GM12878 (cell line): ENCODE measurements around the gene VAV2. TPM values are rescaled to one million over a fixed set of nuclear protein-coding genes. Genes with fewer than 3 reads are reported as not detected.

Source experiments
- ATAC-seq: fragments of 200-7000 bp; cut with Tn5 transposase; 3 replicates; pipeline ENCODE4 v1.9.1; 2020; ENCODE audit warnings: mild to moderate bottlenecking, moderate library complexity
- BruUV-seq: library from RNA; stranded (reverse); fragments of 400-500 nt; replicated peaks from 2 replicates; lab custom pipeline; 2021; lab: Mats Ljungman, UMichigan
- CTCF ChIA-PET: fragments of 300-600 bp; sonication (Branson Sonifier 250); formaldehyde crosslinking; extraction: SDS; loops from one replicate; lab custom pipeline; 2021; ENCODE audit warnings: inconsistent platforms; lab: Yijun Ruan, JAX
- POLR2A ChIA-PET: fragments of 350-600 bp; formaldehyde crosslinking; extraction: SDS; loops from one replicate; lab custom pipeline; 2021; ENCODE audit warnings: inconsistent platforms; lab: Charles Lee
- RAD21 ChIA-PET: fragments of 300-600 bp; sonication (Branson Sonifier 250); formaldehyde crosslinking; loops from one replicate; lab custom pipeline; 2023; ENCODE audit warnings: antibody characterized with exemption; ENCODE audit not compliant: unreplicated experiment; lab: Charles Lee
- SMC1A ChIA-PET: fragments of 300-600 bp; sonication (Branson Sonifier 250); formaldehyde crosslinking; loops from one replicate; lab custom pipeline; 2023; ENCODE audit not compliant: unreplicated experiment, uncharacterized antibody; lab: Charles Lee
- DNase-seq: peaks from one replicate; pipeline ENCODE4 v3.0.0-alpha.2; 2011; ENCODE audit warnings: low read depth, low spot score
- FAIRE-seq: peaks from 3 replicates; lab custom pipeline; 2011; peaks lifted over from hg19 to GRCh38; lab: Jason Lieb, UNC
- H2AFZ ChIP-seq: 2 replicates; pipeline ENCODE4 v1.6.0; 2011; ENCODE audit warnings: low read depth, low read length, control low read depth; ENCODE audit not compliant: control insufficient read depth
- H3K27ac ChIP-seq: 2 replicates; pipeline ENCODE4 v1.5.1; 2011; ENCODE audit warnings: control low read depth; ENCODE audit not compliant: control insufficient read depth, insufficient read depth
- H3K27me3 ChIP-seq, 2 experiments: replicated peaks in 1 of 2; 2 replicates each; pipeline versions ENCODE4 v1.6.0 to v1.6.1; 2011; ENCODE audit warnings: low read length in 1 of 2; ENCODE audit not compliant: control insufficient read depth in 2 of 2, insufficient read depth in 2 of 2
- H3K36me3 ChIP-seq, 2 experiments: 2 replicates each; pipeline ENCODE4 v1.5.1; 2011; ENCODE audit warnings: low read length in 1 of 2; ENCODE audit not compliant: control insufficient read depth in 2 of 2, insufficient read depth in 2 of 2
- H3K4me1 ChIP-seq: 2 replicates; pipeline ENCODE4 v1.6.1; 2011; ENCODE audit warnings: mild to moderate bottlenecking, low read length, moderate library complexity, mixed read lengths; ENCODE audit not compliant: control insufficient read depth, insufficient read depth
- H3K4me2 ChIP-seq: 2 replicates; pipeline ENCODE4 v1.6.0; 2011; ENCODE audit warnings: control low read depth; ENCODE audit not compliant: control insufficient read depth, insufficient read depth
- H3K4me3 ChIP-seq: fragments of 200-600 bp; sonication (generic); 2 replicates; pipeline ENCODE4 v1.5.1; 2016
- H3K79me2 ChIP-seq: 2 replicates; pipeline ENCODE4 v1.6.0; 2011; ENCODE audit warnings: low read length; ENCODE audit not compliant: control insufficient read depth, insufficient read depth
- H3K9ac ChIP-seq: 2 replicates; pipeline ENCODE4 v1.8.0; 2011; ENCODE audit warnings: low read length, control low read depth, mixed read lengths; ENCODE audit not compliant: control insufficient read depth, insufficient read depth
- H3K9me3 ChIP-seq: replicated peaks from 3 replicates; pipeline ENCODE4 v1.5.1; 2011; ENCODE audit warnings: mild to moderate bottlenecking, low read length; ENCODE audit not compliant: control insufficient read depth, insufficient read depth
- H4K20me1 ChIP-seq: 2 replicates; pipeline ENCODE4 v1.6.0; 2011; ENCODE audit not compliant: control insufficient read depth, insufficient read depth
- ATF7 ChIP-seq: fragments of 450-650 bp; IDR thresholded peaks from 2 replicates; pipeline ENCODE4 v1.6.1; 2016; ENCODE audit warnings: low read depth, mild to moderate bottlenecking
- CBX3 ChIP-seq: fragments of 200-600 bp; sonication (generic); IDR thresholded peaks from 2 replicates; pipeline ENCODE4 v1.6.1; 2016; ENCODE audit warnings: low read depth, borderline replicate concordance
- CHD2 ChIP-seq: IDR thresholded peaks from 2 replicates; pipeline ENCODE4 v1.6.1; 2011; ENCODE audit warnings: low read depth, low read length, improper control_type of control experiment, borderline replicate concordance
- ESRRA ChIP-seq: IDR thresholded peaks from 2 replicates; pipeline ENCODE4 v1.6.1; 2012; ENCODE audit warnings: mild to moderate bottlenecking, low read length, improper control_type of control experiment
- HCFC1 ChIP-seq: fragments of 150-350 bp; IDR thresholded peaks from 2 replicates; pipeline ENCODE4 v1.6.1; 2014; ENCODE audit warnings: low read length
- HDAC2 ChIP-seq: fragments of 200-600 bp; sonication (generic); IDR thresholded peaks from 2 replicates; pipeline ENCODE4 v1.6.1; 2017
- KAT2A ChIP-seq: conservative IDR thresholded peaks from 2 replicates; pipeline ENCODE4 v1.6.1; 2011; ENCODE audit warnings: low read depth, low read length; ENCODE audit not compliant: control insufficient read depth
- PAX8 ChIP-seq: fragments of 450-650 bp; IDR thresholded peaks from 2 replicates; pipeline ENCODE4 v1.6.1; 2017; ENCODE audit warnings: mild to moderate bottlenecking, moderate library complexity
- RBBP5 ChIP-seq: fragments of 200-600 bp; sonication (generic); conservative IDR thresholded peaks from 2 replicates; pipeline ENCODE4 v1.6.1; 2016
- RELA ChIP-seq: fragments of 450-650 bp; IDR thresholded peaks from 2 replicates; pipeline ENCODE4 v1.8.0; 2014; ENCODE audit warnings: borderline replicate concordance; ENCODE audit not compliant: partially characterized antibody
- SIN3A ChIP-seq: IDR thresholded peaks from 2 replicates; pipeline ENCODE4 v1.6.1; 2012; ENCODE audit warnings: low read depth, low read length, improper control_type of control experiment
- SRF ChIP-seq, 2 experiments: IDR thresholded peaks; 2 replicates each; pipeline ENCODE4 v1.6.1; 2011; ENCODE audit warnings: low read depth in 2 of 2, low read length in 2 of 2, mild to moderate bottlenecking in 1 of 2, moderate library complexity in 1 of 2
- TCF7 ChIP-seq: IDR thresholded peaks from 2 replicates; pipeline ENCODE4 v1.6.1; 2014; ENCODE audit warnings: antibody characterized with exemption, borderline replicate concordance
- ZSCAN29 ChIP-seq: fragments of 450-650 bp; IDR thresholded peaks from 2 replicates; pipeline ENCODE4 v1.6.1; 2017; ENCODE audit warnings: mild to moderate bottlenecking, moderate library complexity
- WGBS: methylation state at CpG from one replicate; pipeline ENCODE4 v1.1.6; 2016; ENCODE audit warnings: low lambda C conversion rate; ENCODE audit not compliant: insufficient replicate concordance, insufficient coverage; ENCODE audit errors: missing lambda C conversion rate; 5-methylcytosine and 5-hydroxymethylcytosine counted together
- in situ Hi-C: fragments of 300-500 bp; cut with MboI; formaldehyde crosslinking; loops from 9 replicates; pipeline ENCODE4 v1.14.3; 2018; ENCODE audit warnings: mixed read lengths
- intact Hi-C: fragments of 100-400 bp; cut with micrococcal nuclease; formaldehyde crosslinking; loops from one replicate; pipeline ENCODE4 v1.14.2; 2022; ENCODE audit not compliant: unreplicated experiment
- polyA plus RNA-seq, 11 experiments: library from polyadenylated mRNA; depleted of rRNA in 4 of 11; unstranded in 6 of 11; stranded (reverse) in 5 of 11; fragments of >200 nt; fragmentation: Nextera tagmentation in 4 of 11; fragmentation: Illumina TruSeq in 1 of 11; extraction: Ambion mirVana in 4 of 11; extraction: Trizol in 1 of 11; gene quantifications; 1 replicate in 1 of 11; 2 replicates in 10 of 11; pipeline versions ENCODE4 v1.2.1 to v1.2.3, GENCODE V29; 2011 to 2016; ENCODE audit warnings: inconsistent platforms in 2 of 11, missing spikeins in 2 of 11, low read depth in 1 of 11
- total RNA-seq, 4 experiments: library from RNA; depleted of rRNA in 3 of 4; stranded (reverse); fragments of >200 nt in 3 of 4; fragmentation: Illumina TruSeq in 1 of 4; extraction: Trizol in 1 of 4; gene quantifications; 2 replicates each; pipeline versions ENCODE4 v1.2.1 to v1.2.3, GENCODE V29; 2013 to 2021
- TF ChIP-seq, protein P1 (sequence below): IDR thresholded peaks from 2 replicates; pipeline ENCODE4 v1.6.1; 2011; ENCODE audit warnings: mild to moderate bottlenecking, low read depth, low read length, moderate library complexity; ENCODE audit not compliant: insufficient replicate concordance

The VAV2 gene
- total and polyA plus RNA-seq, 10 of the 15 experiments (the other 5 are each of a cell fraction or from before 2014, with no cell fraction given), result 0.13 to 43.9 (median 16.9) TPM

DNA sequence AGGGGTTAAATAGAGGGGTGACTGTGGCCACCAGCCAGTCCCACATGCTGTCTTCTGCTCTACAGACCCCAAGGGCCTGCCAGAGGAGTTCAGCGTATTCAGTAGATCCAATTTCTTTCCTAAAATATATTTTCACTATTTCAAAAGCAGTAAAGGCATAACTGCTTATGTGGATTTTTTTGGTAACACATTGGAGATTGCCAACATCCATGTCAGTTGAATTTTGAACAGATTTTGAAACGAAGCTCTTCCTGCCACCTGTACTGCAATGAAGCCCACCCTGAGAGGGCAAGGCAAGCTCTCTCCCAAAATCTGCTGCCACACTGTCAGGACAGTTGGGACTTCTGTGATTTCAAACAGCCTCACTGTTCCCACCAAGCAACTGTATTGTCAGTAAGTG is 216.8 kb downstream of the VAV2 start:
- Histone ChIP-seq H3K36me3 (peaks cover 9 to 36% of the 10 kb centered on the region in 2 experiments; a peak in 3 of 4 replicates), H4K20me1 (no peaks in the 10 kb centered on the region), H2AFZ (no peak overlapping the region), H3K27me3 (no peaks in the 10 kb centered on the region), H3K4me2 (no peak overlapping the region)
- intact Hi-C loops (no loop called here), in situ Hi-C loops (no loop called here)
- TF ChIP-seq CHD2 (no peak), HDAC2 (no peak), KAT2A (no peak), ESRRA (no peak), ZSCAN29 (no peak), SRF (IDR thresholded peaks at IDR 0.05; ENCODE audit: low read depth in 2 of 2, low read length in 2 of 2) (no peak), PAX8 (no peak), HCFC1 (no peak), RELA (no peak), TCF7 (no peak), SIN3A (no peak), CBX3 (no peak), ATF7 (no peak), RBBP5 (no peak)
- TF ChIP-seq, protein P1, sequence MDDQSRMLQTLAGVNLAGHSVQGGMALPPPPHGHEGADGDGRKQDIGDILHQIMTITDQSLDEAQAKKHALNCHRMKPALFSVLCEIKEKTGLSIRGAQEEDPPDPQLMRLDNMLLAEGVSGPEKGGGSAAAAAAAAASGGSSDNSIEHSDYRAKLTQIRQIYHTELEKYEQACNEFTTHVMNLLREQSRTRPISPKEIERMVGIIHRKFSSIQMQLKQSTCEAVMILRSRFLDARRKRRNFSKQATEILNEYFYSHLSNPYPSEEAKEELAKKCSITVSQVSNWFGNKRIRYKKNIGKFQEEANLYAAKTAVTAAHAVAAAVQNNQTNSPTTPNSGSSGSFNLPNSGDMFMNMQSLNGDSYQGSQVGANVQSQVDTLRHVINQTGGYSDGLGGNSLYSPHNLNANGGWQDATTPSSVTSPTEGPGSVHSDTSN, result no peak
- TF ChIP-seq, all 136 proteins: peak for 0
- WGBS, result 96% methylated on average over 2 of the region's 2 CpGs
- ATAC-seq, result no peak
- no peaks in the 10 kb centered on the region for H3K79me2 ChIP-seq
- POLR2A ChIA-PET, result no interaction called here
- H3K4me3 ChIP-seq, result no peak overlapping the region
- no peak overlapping the region for H3K27ac ChIP-seq
- SMC1A ChIA-PET, result no interaction called here
- RAD21 ChIA-PET, result no interaction called here
- H3K9me3 ChIP-seq, result peaks cover 5% of the 10 kb centered on the region; the same call in 1 of the 3 replicates
- FAIRE-seq, result no peak
- BruUV-seq, result no TSS peak
- no peak overlapping the region for H3K9ac ChIP-seq
- no peaks in the 10 kb centered on the region for H3K4me1 ChIP-seq
- CTCF ChIA-PET, result interaction anchor here (2.2 kb wide), 1 partner anchor 218 kb away, joined by 6 read pairs; no protein-coding TSS in a partner anchor
- no peak for DNase-seq
